ENCODE data around the gene SLC27A3.
A peak's percentile ranks its signal among the peaks of the same experiment; 100 is the strongest.

Gene SLC27A3

DNA sequence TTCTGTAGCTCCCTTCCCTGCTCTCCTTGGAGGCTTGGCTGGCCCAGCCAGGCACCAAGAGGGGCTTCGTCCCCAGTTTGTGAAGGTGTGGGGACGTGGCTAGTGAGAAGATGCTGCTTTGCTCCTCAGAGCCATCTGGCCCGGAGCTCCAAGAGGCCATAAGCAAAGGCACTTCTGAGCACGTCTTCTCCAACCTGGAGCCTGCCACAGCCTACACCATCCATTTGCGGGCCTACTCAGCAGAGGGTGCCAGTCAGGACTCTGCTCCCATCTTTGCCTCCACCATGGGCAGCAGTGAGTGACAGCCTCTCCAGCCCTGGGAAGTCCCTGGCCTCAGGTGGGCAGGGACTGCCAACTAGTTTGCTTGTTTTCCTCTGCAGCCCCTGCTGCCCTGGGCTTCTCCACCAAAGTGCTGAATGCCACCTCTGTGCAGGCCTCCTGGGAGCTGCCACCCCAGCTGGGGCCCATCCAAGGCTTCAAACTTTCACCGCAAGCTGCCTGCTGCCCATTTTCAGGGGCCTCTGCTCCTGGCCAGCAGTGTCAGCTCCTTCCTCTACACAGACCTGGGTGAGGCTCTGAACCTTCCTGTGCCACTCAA, 25.9 kb downstream of the SLC27A3 start:
- DNase-seq, result no peak

DNA sequence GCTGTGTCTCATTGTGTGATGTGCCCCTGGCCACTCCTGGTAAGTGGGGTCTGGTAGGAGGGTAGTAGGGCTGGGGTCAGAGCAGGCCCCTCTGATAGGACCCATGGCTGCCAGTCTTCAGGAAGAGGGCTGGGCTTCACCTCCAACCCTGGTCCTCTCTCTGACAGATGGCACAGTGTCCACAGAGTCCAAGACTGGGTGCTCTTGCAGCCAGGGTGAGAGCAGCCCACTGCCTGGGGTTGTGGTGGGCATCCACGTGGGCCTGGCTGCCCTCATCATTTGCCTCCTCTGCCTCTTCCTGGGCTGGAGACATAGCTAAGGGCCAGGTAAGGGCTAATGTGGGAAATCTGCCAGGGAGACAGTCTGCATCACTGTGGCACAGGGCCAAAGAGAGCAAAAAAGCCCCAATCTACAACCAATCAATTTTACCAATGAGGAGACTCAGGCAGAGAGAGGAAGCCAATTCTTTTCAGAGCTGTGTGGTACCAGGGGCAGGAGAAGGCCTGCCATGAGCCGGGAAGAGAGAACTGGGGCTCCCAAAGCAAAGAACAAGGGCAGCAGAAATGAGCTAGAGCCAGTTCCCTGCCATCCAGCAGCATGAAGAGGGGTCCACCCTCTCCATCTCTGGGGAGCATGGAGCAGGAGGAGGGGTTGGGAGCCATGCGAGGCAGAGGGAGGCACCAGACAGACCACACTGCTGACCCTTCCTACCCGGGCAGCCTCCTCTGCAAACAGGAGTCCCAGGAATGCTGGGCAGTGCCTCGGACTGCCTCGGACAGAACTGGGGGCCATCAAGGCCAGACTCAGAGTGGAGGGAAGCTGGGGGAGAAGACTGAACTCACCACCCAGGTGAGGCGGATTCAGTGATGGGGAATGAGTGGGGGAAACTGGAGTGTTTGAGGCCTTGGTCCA, 26.8 kb downstream of the SLC27A3 start:
- DNase-seq, result no peak

DNA sequence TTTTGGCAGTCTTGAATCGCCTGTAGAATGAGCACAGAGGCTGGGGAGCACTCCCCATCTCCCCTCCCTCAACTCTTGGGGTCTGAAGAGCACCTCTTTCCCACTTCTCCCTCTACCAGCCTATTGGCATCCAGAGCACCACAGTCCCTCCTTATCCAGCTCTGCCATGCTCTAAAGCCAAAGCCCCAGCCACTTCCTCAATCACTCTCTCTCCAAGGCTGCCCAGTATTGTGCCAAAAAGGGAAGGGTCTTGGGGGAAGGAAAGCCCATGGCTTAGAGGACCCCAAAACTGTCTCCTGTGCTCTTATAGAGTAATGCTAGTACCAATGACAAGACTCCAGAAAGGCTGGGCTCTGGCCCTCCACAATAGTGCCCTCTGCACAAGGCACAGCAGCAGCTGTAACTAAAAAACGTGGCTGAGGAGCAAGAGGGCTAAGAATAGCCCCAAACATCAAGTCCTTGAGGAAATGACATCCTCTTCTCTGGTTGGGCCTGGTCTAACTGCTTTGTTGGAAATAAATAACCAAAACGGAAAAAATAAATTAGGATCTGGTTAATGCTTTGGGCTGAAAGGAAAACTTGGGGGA, 28.4 kb downstream of the SLC27A3 start:
- no peak for DNase-seq

DNA sequence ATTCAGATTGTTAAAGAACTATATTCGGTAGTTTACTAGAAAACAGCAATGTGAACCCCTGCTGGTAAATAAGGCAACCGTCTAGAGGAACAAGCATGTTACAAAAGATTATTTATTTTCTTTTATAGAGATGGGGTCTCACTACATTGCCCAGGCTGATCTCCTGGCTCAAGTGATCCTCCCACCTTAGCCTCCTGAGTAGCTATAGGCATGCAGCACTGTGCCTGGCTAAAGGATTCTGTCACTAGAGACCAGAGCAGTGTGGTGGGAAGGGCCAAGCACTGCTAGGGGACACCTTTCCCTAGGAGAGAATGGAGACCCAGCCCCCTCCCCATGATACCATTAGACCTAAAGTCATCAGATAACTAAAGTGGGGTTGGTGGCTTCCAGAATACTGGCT, 28.9 kb downstream of the SLC27A3 start:
- DNase-seq, result no peak

DNA sequence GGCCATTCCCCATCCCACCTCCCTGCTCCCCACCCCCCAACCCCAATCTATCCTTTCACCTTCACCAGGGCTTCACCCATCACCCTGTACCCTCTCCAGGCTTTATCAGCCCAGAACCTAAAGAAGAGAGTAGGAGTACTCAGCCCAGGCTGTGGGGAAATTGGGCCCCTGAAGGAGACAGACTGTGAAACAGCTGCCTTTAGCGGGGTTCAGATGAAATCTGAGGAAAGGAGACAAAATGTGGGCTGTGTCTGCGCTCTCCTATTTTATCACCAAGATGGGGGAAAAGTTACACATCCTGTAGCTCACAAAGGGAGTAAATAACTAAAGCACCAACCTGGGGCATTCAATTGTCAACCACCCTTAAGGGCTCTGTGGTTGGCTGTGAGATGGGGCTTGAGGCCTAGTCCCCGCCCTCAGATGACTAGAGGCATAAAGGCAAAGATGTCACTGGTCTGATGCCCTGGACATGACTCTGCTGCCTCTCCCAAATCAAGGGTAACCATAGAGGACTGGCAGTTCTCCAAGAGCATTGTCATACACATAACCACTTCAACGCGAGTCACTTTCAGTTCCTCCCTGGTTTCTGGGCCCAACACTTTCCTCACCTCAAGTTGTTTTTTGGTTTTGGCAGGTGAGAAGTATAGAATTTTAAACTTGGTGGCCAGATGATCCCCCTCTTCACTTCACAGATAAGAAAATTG, 30.0 kb downstream of the SLC27A3 start:
- DNase-seq, result no peak

DNA sequence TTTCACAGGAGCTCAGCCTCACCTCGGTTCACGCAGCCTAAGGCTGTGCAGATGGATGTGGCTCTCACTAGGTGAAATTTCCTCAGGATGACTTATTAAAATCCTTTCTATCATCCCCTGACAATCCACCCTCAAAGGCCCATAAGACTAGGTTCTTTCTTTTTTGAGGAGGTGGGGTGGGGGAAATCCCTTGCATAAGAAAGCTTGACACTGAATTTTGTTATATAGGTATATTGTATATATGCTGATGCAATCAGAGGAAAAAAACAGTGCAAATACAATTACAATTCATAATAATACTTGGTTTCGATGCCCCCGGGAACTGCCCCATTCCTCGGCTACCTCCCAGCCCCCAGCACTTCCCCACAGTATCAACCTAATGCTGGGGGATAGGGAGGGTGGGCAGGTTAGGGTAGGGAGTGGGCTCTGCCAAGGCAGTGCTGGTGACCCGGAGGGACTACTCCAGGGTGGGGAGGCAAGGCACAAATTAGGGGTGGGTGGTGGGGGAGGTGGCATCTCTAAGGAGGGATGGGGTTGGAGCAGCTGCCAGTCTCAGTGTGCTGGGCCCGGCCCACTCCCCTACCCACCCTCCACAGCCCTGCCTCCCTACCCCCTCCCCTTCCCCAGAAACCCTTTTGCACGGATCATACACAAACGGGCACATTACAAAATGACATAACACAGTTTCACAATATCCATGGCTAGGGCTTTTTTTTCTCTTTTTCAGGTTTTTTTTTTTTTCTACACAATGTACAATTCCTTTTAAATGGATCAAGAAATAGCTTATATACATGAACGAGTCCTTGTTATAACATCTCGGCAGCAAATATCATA, 30.9 kb downstream of the SLC27A3 start:
- peak in 1 of 2 experiments; percentile 48 for DNase-seq

DNA sequence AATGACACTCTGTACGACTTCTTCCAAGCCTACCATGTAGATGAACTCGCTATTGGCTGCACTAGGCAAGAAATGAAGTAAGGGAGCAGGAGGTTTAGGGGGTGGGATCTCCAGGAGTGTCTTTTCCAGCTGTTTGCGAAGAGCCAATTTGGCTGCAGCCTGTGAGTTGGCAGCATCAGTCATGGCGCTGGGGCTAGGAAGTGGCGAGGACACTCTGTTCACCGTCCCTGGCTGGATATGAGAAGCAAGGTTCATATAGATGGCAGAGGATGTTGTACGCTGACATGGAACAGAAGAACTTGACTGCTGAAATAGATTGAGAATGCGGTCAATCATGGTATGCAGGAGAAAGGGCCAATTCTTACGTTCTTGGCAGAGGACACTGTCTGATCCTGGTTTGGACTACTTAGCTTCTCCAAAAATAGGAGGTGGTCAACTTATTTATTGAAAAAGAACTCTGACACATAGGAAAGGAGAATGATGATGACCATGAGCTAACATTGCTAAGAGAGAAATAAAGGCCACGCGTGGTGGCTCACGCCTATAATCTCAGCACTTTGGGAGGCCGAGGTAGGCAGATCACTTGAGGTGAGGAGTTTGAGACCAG, 41.2 kb downstream of the SLC27A3 start:
- no peak for DNase-seq

DNA sequence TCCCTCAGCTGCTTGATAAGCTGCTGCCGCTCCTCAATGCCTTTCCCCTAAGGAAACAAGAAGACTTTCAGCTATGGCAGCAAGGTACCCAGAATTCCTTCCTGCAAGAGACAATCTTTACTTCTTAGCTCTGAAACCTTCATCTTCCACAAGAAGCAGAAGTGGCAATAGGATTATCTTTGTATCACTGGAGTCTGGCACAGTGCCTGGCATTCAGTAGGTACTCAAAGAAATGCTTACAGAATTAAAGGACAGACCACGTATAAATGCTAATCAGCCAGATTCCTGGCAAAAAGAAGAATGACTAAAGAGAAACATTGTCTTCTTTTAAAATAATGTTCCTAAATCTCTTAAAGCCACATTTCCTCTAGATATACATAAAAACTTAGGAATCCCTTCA, 43.7 kb downstream of the SLC27A3 start:
- DNase-seq, result no peak

DNA sequence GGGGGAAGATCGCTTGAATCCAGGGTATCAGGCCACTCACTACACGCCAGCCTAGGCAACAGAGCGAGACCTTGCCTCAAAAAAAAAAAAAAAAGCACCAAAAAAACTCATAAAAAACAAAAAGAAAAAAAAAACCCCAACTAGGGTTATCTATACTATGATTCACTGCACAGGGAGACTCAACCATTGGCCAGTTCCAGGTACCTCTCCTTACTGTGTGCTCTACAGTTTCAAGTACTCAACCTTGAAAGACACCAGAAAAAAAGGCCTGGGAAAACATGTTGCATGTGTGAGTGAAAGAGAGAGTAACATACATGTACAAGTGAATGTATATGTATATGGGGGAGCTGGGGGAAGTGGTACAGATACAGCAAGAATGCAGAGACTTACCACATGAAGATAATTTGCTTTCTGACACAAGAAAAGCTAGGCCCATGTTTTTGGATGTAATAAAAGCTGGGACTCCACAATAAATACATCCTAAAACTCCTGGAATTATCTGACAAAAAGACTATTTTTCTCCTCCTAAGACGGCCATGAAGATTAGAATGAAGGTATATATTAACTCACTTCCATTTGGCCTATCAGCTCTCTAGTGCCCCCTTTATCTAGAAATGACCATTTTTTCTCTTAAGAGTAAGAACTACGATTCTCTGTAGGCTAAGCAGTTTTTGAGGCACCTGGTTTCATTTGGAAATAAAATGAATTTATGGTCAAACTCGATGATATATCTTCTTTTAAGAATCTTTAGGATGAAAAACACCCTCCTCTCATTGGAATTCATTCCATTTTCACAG, 52.2 kb downstream of the SLC27A3 start:
- DNase-seq, result no peak

Data from NCI-H1930 (cell line).